ENCODE data around the gene ATE1.

The ATE1 gene

DNA sequence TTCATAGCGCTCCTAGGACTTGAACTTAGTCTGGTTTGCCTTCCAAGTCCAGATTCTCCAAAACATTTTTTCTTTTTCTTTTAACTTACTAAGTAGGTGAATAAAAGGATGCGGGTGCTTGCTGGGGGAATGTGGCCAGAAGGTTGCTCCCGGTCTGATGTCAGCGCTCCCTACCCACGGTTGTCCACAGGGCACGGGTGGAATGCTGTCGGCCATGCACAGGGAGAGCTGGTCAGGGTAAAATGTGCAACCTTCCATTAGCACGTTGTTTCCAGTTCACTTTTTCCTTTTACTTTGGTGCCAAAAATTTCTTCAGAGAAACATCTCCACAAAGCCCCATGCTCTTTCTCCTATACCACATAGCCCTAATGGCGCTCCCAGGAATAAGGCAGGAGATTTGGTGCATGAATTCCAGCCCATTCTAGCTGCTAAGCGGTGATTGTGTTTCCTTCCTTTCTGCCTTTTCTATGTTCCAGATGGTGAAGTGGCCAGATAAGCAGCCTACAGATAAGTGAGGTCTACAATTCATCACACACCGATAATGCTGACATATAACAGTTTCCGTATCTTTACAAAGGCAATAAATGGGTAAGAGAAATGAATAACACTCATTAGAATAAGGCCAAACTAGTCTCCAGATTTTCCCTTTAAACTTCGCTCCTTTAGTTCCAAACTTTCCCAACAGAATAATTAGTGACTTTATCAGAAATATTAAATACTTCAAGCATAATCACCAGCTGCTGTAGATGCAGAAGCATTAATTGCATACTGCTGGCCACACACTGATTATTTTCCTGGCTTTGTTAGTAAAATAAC, 191.3 kb downstream of the ATE1 start:
- no peak for TF ChIP-seq ZFX (IDR thresholded peaks at IDR 0.05)
- TF ChIP-seq, protein P1, sequence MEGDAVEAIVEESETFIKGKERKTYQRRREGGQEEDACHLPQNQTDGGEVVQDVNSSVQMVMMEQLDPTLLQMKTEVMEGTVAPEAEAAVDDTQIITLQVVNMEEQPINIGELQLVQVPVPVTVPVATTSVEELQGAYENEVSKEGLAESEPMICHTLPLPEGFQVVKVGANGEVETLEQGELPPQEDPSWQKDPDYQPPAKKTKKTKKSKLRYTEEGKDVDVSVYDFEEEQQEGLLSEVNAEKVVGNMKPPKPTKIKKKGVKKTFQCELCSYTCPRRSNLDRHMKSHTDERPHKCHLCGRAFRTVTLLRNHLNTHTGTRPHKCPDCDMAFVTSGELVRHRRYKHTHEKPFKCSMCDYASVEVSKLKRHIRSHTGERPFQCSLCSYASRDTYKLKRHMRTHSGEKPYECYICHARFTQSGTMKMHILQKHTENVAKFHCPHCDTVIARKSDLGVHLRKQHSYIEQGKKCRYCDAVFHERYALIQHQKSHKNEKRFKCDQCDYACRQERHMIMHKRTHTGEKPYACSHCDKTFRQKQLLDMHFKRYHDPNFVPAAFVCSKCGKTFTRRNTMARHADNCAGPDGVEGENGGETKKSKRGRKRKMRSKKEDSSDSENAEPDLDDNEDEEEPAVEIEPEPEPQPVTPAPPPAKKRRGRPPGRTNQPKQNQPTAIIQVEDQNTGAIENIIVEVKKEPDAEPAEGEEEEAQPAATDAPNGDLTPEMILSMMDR (conservative IDR thresholded peaks at IDR 0.05): no peak
- no peak overlapping the region for H3K27ac ChIP-seq

DNA sequence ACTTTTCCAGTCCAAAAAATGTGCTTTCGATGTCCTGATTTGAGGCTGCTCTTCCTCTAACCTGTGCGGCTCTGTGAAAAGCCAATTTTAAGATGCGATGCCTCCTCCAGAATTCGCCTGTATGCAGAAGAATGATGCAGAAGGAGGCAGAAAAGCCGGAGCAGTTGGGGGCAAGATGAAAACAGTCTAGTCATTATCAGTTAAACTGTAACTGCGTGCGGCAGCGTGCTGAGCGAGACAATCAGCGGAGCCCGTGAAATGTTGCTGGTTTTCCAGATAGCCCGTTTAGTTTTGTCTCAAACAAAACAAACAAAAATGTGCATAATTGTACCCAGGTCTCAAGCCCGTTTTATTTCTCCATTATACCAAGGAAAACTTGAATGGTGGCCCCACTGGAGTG, 192.6 kb downstream of the ATE1 start:
- TF ChIP-seq ZFX (IDR thresholded peaks at IDR 0.05): no peak
- TF ChIP-seq, protein P1 (conservative IDR thresholded peaks at IDR 0.05): no peak
- no peak overlapping the region for H3K27ac ChIP-seq

DNA sequence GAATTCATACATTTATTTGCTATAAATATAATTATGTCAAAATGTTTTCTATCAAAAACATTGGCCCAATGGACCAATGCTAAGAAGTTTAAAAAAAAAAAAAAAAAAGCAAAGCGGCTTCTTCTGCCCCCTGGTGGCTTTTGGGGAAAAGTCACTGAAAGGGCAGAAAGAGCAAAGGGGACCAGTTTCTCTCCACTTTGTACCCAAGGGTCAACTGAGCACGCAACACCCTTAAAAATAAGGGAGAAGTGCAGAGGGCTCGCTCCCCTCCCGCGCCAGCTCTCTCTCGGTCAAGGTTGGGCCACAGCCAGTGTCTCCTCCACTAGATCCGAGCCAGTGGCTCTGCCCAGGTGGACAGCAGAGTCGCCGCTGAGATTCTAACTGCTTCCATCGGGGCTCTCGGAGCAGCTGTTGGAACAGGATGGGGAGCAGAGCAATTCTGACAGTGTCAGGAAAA, 193.2 kb downstream of the ATE1 start:
- no peak overlapping the region for H3K27ac ChIP-seq
- TF ChIP-seq, protein P1 (conservative IDR thresholded peaks at IDR 0.05): peak; percentile 92
- no peak for TF ChIP-seq ZFX (IDR thresholded peaks at IDR 0.05)

DNA sequence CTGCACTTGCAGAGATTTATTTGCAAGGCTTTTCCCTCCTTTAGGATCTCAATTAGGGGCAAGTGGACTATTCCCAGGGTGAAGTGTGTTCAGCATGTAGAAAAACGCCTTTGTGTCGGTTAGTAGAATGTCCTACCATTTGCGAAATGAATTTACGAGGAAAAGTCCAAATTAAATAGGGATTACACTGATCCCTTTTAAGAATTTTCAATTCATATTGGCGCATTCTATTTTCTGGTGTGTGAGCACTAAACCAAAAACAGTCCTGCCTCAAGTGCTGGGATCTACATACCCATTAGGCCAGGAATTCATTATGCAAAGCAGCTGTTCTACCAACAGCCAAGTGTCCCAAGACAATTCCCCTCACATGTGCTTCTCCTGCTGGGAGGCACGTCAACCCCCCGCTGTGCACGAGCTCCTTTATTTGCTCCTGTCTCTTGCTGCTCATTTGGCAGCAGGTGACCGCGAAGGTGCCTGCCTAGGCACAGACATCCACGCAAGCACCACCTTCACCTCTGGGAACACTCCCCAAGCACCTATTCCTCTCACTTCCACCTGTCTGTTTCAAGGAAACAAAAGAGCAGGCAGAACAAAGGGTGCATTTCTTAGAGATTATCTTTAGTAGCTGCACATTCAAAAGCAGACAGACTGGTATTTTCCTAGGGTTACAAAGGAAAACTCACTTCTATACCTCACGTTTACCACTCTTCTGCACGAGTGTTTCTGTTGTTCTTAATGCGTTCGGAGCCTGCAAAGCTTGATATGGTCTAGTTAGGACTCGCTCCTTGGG, 195.0 kb downstream of the ATE1 start:
- H3K27ac ChIP-seq: no peak overlapping the region
- TF ChIP-seq, protein P1 (conservative IDR thresholded peaks at IDR 0.05): no peak
- TF ChIP-seq ZFX (IDR thresholded peaks at IDR 0.05): no peak

DNA sequence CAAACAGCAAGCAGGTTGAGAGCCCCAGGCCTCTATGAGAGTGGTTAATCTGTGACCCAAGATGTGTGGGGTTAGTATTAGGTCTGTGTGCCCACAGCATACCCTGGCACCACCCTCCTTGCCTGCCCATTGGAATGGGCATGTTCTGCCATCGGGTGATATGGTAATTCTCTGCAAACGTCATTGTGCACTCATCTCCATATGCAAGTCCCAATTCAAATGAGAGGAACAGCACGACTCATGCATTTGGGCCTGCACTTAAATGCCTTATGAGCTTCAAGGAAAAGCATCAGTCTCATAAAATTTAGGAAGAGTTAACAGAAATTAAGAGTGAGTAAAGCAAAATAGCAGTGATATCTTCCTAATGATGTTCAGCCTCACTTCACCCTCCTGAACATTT, 195.7 kb downstream of the ATE1 start:
- TF ChIP-seq, protein P1 (conservative IDR thresholded peaks at IDR 0.05): no peak
- TF ChIP-seq ZFX (IDR thresholded peaks at IDR 0.05): no peak

DNA sequence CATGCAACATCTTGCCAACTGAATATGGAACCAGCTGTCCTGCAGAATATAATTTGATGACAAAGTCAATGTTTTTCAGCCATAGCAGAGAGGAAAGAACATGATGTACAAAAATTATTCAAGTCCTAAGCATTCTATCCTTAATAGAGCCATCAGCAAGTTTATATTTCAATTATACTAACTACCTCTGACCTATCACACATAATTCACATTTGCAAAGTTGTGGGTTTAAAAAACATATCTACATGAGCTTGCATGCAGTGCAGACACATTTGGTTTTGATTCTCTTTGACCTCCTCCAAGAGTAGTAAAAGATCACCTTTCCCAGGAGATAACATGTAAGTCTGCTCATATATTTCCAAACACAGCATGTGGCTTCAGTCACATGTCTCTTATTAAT, 203.5 kb downstream of the ATE1 start:
- TF ChIP-seq ZFX (IDR thresholded peaks at IDR 0.05): no peak
- TF ChIP-seq, protein P1 (conservative IDR thresholded peaks at IDR 0.05): no peak
- H3K27ac ChIP-seq: no peak overlapping the region

More for the DNA sequence above, 195.7 kb downstream of the ATE1 start:
- no peak overlapping the region for H3K27ac ChIP-seq

DNA sequence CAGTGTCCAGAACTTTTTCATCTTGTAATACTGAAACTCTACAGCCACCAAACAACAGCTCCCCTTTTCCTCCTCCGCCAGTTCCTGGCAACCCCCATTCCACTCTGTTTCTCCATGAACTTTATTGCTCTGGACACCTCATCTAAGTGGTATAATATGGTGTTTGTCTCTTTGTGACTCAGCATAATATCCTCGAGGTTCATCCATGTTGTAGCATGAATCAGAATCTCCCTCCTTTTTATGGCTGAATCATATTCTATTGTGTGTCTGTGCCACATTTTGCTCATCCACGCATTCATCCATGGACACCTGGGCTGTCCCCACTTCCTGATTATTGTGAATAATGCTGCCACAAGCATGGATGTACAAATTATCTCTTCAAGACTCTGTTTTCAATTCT, 205.2 kb downstream of the ATE1 start:
- TF ChIP-seq, protein P1 (conservative IDR thresholded peaks at IDR 0.05): no peak
- no peak for TF ChIP-seq ZFX (IDR thresholded peaks at IDR 0.05)
- H3K27ac ChIP-seq: no peak overlapping the region
